HEK293T (cell line): ENCODE data around the gene TSPO2.

Experiments
- CTCF ChIA-PET: fragments of 350-600 bp; formaldehyde crosslinking; extraction: SDS; loops from one replicate; lab custom pipeline; 2021; ENCODE audit warnings: antibody characterized with exemption, inconsistent platforms; lab: Yijun Ruan, JAX
- POLR2A ChIA-PET: fragments of 350-600 bp; formaldehyde crosslinking; extraction: SDS; loops from one replicate; lab custom pipeline; 2020; ENCODE audit warnings: antibody characterized with exemption, inconsistent platforms; lab: Yijun Ruan, JAX
- DNase-seq: peaks from one replicate; pipeline ENCODE4 v3.0.0; 2012; ENCODE audit warnings: mixed read lengths; ENCODE audit errors: extremely low spot score
- ARNT ChIP-seq: fragments of 450-650 bp; IDR thresholded peaks from 2 replicates; pipeline ENCODE4 v1.6.1; 2017; ENCODE audit warnings: mild to moderate bottlenecking
- BHLHE40 ChIP-seq: fragments of 450-650 bp; IDR thresholded peaks from 2 replicates; pipeline ENCODE4 v1.6.1; 2016; ENCODE audit warnings: mild to moderate bottlenecking, moderate library complexity, borderline replicate concordance
- CTBP1 ChIP-seq: fragments of 450-650 bp; IDR thresholded peaks from 2 replicates; pipeline ENCODE4 v1.6.1; 2016; ENCODE audit warnings: borderline replicate concordance
- ELF4 ChIP-seq: fragments of 450-650 bp; IDR thresholded peaks from 2 replicates; pipeline ENCODE4 v1.6.1; 2017; ENCODE audit warnings: antibody characterized with exemption
- FOXA1 ChIP-seq: fragments of 450-650 bp; IDR thresholded peaks from 2 replicates; pipeline ENCODE4 v1.6.1; 2016; ENCODE audit warnings: mild to moderate bottlenecking
- FOXK2 ChIP-seq: fragments of 450-650 bp; IDR thresholded peaks from 2 replicates; pipeline ENCODE4 v1.6.1; 2016; ENCODE audit warnings: mild to moderate bottlenecking
- FOXM1 ChIP-seq: fragments of 450-650 bp; IDR thresholded peaks from 2 replicates; pipeline ENCODE4 v1.6.1; 2017; ENCODE audit warnings: mild to moderate bottlenecking, borderline replicate concordance
- HDGF ChIP-seq: fragments of 450-650 bp; IDR thresholded peaks from 2 replicates; pipeline ENCODE4 v1.6.1; 2017; ENCODE audit warnings: antibody characterized with exemption, borderline replicate concordance
- L3MBTL2 ChIP-seq: fragments of 450-650 bp; conservative IDR thresholded peaks from 2 replicates; pipeline ENCODE4 v1.6.1; 2016; ENCODE audit warnings: mild to moderate bottlenecking
- LEF1 ChIP-seq: fragments of 450-650 bp; IDR thresholded peaks from 2 replicates; pipeline ENCODE4 v1.6.1; 2017; ENCODE audit warnings: mild to moderate bottlenecking, borderline replicate concordance
- NFRKB ChIP-seq: fragments of 450-650 bp; IDR thresholded peaks from 2 replicates; pipeline ENCODE4 v1.6.1; 2016; ENCODE audit warnings: mild to moderate bottlenecking, moderate library complexity
- SP1 ChIP-seq: fragments of 450-650 bp; IDR thresholded peaks from 2 replicates; pipeline ENCODE4 v1.6.1; 2017
- SUZ12 ChIP-seq: fragments of 450-650 bp; IDR thresholded peaks from 2 replicates; pipeline ENCODE4 v1.6.1; 2016; ENCODE audit warnings: mild to moderate bottlenecking
- TARDBP ChIP-seq: fragments of 450-650 bp; IDR thresholded peaks from 2 replicates; pipeline ENCODE4 v1.6.1; 2016
- ZNF384 ChIP-seq: fragments of 450-650 bp; IDR thresholded peaks from 2 replicates; pipeline ENCODE4 v1.6.1; 2016
- TF ChIP-seq, protein P1 (sequence below): fragments of 450-650 bp; IDR thresholded peaks from 2 replicates; pipeline ENCODE4 v1.6.1; 2016

The TSPO2 gene

DNA sequence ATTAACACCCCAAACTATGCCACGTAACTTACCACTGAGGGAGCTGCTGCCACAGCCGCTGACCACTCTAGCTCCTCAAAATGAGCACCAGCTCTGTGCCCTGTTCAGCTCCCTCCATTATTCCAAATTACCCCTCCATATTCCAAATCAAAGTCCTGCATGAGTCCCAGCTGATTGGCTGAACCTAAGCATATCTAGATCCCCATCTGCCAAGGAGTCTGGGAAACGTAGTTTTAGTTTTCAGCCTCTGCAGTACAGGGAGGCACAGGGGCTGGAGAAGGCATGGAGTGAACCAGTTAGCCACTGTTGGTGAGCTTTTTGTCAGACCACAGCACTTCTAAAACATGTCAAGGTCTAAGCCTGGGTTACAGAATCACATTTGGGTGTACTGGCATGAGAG, 19.2 kb upstream of the TSPO2 start:
- ChIA-PET POLR2A (no interaction called here), CTCF (interaction anchor here (0.8 to 1.1 kb wide), 2 partner anchors 23 to 127 kb away, joined by 3 to 4 read pairs; no protein-coding TSS in a partner anchor)
- no peak for TF ChIP-seq FOXK2
- no peak for TF ChIP-seq NFRKB
- no peak for TF ChIP-seq SP1
- TF ChIP-seq TARDBP: no peak
- no peak for TF ChIP-seq LEF1
- no peak for TF ChIP-seq ARNT
- TF ChIP-seq ZNF384: no peak
- no peak for TF ChIP-seq CTBP1
- TF ChIP-seq, protein P1, sequence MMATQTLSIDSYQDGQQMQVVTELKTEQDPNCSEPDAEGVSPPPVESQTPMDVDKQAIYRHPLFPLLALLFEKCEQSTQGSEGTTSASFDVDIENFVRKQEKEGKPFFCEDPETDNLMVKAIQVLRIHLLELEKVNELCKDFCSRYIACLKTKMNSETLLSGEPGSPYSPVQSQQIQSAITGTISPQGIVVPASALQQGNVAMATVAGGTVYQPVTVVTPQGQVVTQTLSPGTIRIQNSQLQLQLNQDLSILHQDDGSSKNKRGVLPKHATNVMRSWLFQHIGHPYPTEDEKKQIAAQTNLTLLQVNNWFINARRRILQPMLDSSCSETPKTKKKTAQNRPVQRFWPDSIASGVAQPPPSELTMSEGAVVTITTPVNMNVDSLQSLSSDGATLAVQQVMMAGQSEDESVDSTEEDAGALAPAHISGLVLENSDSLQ: no peak
- TF ChIP-seq FOXM1: no peak
- TF ChIP-seq FOXA1: no peak
- no peak for TF ChIP-seq L3MBTL2
- TF ChIP-seq HDGF: no peak
- no peak for TF ChIP-seq SUZ12
- DNase-seq: no peak

DNA sequence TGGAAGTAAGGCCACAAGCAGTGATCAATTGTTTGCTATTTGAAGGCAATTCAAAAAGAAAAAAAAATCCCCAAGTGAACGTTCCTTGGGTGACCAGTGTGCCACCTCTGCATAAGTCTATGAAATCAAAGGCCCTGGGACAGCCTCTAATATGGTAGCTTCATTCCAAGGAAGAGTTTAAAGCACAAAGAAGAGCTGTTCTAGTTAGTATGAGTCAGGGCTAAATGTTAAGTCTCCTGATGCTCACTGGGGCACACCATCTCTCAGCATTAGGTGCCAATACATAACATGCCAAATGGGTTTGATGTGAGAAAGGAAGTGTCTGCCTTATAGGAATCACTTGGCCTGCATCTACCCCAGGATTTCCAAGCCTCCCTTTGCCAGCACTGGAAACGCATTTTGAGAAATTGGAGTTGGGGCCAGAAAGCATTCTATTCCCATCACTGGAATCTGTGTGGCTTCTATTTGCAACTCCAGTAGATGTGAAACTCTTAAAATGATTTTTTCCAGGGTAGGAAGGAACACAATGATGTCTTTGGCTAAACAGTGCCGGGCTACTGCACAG, 16.2 kb upstream of the TSPO2 start:
- DNase-seq: no peak
- ChIA-PET CTCF (interaction anchor here (2.6 kb wide), 1 partner anchor 10 kb away, joined by 12 read pairs; no protein-coding TSS in a partner anchor), POLR2A (no interaction called here)
- no peak for TF ChIP-seq FOXA1
- no peak for TF ChIP-seq NFRKB
- no peak for TF ChIP-seq CTBP1
- no peak for TF ChIP-seq SP1
- no peak for TF ChIP-seq ELF4
- no peak for TF ChIP-seq SUZ12
- no peak for TF ChIP-seq L3MBTL2
- TF ChIP-seq LEF1: no peak
- TF ChIP-seq FOXM1: no peak
- no peak for TF ChIP-seq BHLHE40
- no peak for TF ChIP-seq ZNF384
- no peak for TF ChIP-seq TARDBP
- TF ChIP-seq, protein P1: no peak

DNA sequence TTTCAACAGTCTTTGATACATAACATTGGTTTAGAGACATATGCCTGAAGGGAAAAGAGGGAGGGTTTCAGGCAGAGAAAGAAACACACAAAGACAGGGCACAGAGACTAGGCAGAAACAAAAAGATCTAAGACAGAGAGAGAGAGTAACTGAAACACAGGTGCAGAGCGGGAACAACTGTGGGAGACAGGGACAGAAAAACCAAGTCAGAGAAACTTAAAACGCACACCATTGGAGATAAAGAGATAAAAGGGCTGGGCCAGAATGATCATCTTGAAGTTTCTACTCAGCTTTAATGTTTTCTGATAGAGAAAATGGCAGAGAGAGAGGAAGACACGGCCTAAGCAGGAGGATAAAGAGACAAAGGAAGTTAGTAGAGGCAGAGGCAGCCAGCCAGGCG, 15.0 kb upstream of the TSPO2 start:
- TF ChIP-seq L3MBTL2: no peak
- TF ChIP-seq LEF1: no peak
- no peak for TF ChIP-seq NFRKB
- no peak for TF ChIP-seq SUZ12
- TF ChIP-seq FOXA1: no peak
- TF ChIP-seq SP1: no peak
- no peak for TF ChIP-seq ZNF384
- TF ChIP-seq BHLHE40: no peak
- ChIA-PET POLR2A (interaction anchor here (1.0 to 2.4 kb wide), 4 partner anchors 13 to 131 kb away, joined by 3 to 13 read pairs (median 5); no protein-coding TSS in a partner anchor), CTCF (interaction anchor here (0.7 to 2.7 kb wide), 17 partner anchors 9 to 140 kb away, joined by 3 to 14 read pairs (median 4); no protein-coding TSS in a partner anchor)

DNA sequence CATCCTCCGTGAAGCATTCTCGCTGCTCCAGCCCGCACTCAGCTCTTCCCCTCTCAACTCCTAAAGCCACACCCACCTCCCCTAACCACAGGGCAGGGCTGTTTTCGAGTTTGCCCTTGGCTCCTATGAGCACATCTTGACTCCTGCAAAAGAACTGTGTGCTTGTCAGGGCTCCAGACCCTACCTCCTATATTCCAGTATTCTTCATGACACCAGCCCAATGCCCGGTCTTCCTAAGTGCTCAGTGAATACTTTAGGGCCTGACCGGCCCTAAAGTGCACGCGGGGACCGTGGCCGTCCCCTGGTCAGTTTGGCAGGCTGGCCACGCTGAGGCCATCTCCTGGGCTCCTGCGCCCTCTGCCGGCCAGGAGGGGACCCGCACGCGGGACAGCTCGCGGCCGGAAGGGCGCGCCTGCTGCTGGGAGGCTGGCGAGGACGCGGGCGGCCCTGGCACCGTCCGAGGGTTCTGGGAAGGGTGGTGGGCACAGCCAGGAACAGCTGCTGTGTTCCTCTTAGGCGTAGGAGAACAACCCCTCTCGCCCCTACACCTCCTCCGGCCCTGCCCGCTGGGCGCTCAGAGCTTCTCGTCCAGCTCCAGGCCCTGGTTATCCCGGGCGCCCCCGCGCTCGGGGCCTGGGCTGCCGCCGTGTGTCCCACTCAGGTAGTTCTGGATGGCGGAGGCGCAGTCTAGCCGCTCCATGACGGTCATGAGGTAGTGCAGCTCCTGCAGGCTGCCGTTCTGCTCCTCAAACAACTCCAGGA, 14.3 kb upstream of the TSPO2 start:
- ChIA-PET CTCF (interaction anchor here (0.7 to 2.7 kb wide), 18 partner anchors 8 to 141 kb away, joined by 3 to 14 read pairs (median 4); partner anchors contain the start of gene UNC5CL), POLR2A (interaction anchor here (1.0 to 2.4 kb wide), 5 partner anchors 12 to 132 kb away, joined by 3 to 13 read pairs (median 4); no protein-coding TSS in a partner anchor)
- peak; percentile 86 for DNase-seq
- TF ChIP-seq FOXA1 (no peak), ARNT (0 out of 2 replicates have a peak, but pooled peaks have one; percentile 17), ELF4 (no peak), TARDBP (no peak), SP1 (no peak), L3MBTL2 (peak; percentile 70), LEF1 (no peak), FOXK2 (no peak)

More for the DNA sequence above, 15.0 kb upstream of the TSPO2 start:
- DNase-seq: no peak

DNA sequence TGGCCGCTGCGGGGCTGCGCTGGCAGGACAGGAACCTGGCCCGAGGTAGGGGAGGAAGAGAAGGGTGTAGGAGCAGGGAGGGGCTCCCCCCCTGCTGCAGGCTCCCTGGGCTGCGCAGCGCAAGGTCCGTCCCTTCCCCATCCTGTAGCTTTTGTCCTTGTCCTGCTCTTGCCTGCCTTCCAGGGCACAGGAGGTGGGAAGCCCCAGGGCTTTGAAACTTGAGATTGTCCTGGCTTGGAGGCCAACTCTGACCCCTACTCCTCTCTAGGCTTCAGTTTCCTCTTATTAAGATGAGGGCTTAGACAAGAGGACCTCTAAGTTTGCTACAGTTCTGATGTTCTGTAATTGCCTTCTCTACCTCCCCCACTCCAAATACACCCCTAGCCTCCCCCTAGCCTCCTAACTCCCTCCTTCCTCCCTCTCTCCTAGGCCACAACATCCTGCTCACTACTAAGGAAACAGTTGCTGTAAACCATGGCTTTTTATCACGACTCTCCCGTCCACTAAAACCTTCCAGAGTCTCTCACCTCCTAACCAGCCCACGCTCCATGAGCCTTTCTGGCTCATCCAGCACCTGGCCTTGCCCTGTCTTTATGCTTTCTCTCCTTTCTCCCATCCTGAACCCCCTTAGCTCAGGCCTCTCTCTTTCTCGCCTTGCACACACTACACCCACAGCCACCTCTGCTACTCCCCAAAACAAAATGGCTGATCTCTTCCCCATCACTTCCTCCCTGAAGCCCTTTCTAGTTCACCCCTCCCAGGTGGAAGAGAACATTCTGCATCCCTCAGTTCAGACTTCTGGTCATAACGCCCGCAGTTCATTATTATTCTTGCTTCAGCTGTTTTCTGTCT, 13.5 kb upstream of the TSPO2 start:
- peak; percentile 22 for DNase-seq
- TF ChIP-seq, protein P1: no peak
- no peak for TF ChIP-seq FOXK2
- POLR2A ChIA-PET: interaction anchor here (1.2 to 2.4 kb wide), 2 partner anchors 31 to 47 kb away, joined by 3 to 13 read pairs; no protein-coding TSS in a partner anchor
- CTCF ChIA-PET: interaction anchor here (0.6 to 2.7 kb wide), 11 partner anchors 7 to 310 kb away, joined by 3 to 14 read pairs (median 5); partner anchors contain the start of gene UNC5CL
